ENCODE measurements around the gene SFMBT2. TPM values are rescaled to one million over a fixed set of nuclear protein-coding genes. Genes with fewer than 3 reads are reported as not detected.

SFMBT2 gene
- total RNA-seq, 2 experiments from 2014 or later, result 22.0 to 23.1 TPM

GRCh38 chr10:7170626-7171322 lies 240.1 kb downstream of the SFMBT2 start:
- H3K9me3 Mint-ChIP-seq, result peaks cover 7% of the 10 kb centered on the region

GRCh38 chr10:7168414-7168813 lies 242.4 kb downstream of the SFMBT2 start:
- Mint-ChIP-seq H3K36me3 (peaks cover 18% of the 10 kb centered on the region), H3K27ac (no peak overlapping the region), H3K4me3 (no peak overlapping the region), H3K4me1 (no peaks in the 10 kb centered on the region), H3K9me3 (no peaks in the 10 kb centered on the region), H3K27me3 (no peaks in the 10 kb centered on the region)
- no peak for DNase-seq

More at GRCh38 chr10:7170626-7171322, 240.1 kb downstream of the SFMBT2 start:
- no peak overlapping the region for H3K27ac Mint-ChIP-seq
- H3K4me3 Mint-ChIP-seq, result no peak overlapping the region
- no peaks in the 10 kb centered on the region for H3K4me1 Mint-ChIP-seq
- DNase-seq, result no peak
- H3K27me3 Mint-ChIP-seq, result no peaks in the 10 kb centered on the region
- H3K36me3 Mint-ChIP-seq, result peaks cover 28% of the 10 kb centered on the region

DNA sequence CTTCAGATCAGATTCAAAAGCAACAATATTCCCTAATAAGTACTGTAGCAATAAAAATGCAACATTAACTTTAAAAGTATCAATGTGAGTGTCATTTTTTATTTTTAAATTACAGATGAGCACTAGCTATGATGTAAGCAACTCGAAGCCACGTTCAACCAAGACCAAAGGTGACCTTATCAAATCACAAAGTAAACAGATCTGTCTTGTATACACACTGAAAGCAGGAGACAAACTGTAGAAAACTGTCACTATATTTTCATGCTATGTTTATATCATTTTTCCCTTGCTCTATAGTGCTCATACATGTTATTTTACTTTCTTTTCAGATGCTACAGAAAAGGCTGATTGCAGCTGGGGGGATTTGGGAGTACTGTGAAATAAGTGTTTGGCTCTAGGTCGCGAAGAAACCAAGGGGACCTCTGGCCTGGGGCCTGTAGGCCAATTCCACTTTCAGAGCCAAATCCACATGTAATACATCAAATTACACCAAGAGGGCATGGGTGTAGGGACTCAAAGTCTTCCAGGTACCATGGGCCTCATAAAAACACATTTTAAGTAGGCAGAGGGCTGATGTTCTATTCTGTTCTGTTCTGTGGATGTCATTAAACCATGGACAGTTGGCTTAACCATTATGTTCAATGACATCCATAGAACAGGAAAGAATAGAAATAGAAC lies 245.2 kb downstream of the SFMBT2 start:
- Mint-ChIP-seq H3K4me3 (no peak overlapping the region), H3K4me1 (peaks cover under 1% of the 10 kb centered on the region), H3K9me3 (no peaks in the 10 kb centered on the region), H3K36me3 (peaks cover 19% of the 10 kb centered on the region), H3K27me3 (no peaks in the 10 kb centered on the region), H3K27ac (no peak overlapping the region)
- DNase-seq, result no peak

DNA sequence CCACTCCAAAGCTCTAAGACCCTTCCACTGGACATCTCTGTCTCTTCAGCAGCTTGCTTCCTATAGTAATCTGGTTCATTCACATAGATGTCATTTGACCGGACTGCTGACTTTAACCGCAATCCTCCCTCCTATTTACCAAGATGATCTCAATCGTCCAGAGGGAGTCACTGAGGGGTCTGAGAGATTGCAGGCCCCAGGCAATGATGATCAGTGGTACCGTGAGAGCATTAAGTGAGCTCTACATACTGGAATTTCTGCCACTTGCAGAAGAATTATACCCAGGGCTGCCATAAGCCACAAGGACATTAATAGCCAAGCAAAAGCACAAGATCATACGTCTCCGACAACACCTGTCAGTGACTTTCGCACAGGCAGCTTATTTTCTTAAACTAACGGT lies 245.9 kb downstream of the SFMBT2 start:
- Mint-ChIP-seq H3K4me3 (no peak overlapping the region), H3K4me1 (peaks cover 7% of the 10 kb centered on the region), H3K27me3 (no peaks in the 10 kb centered on the region), H3K36me3 (peaks cover 26% of the 10 kb centered on the region), H3K27ac (no peak overlapping the region), H3K9me3 (no peaks in the 10 kb centered on the region)
- no peak for DNase-seq

- Mint-ChIP-seq H3K36me3 (peaks cover 28% of the 10 kb centered on the region), H3K4me3 (no peak overlapping the region), H3K27ac (no peak overlapping the region), H3K4me1 (peaks cover 17% of the 10 kb centered on the region), H3K27me3 (no peaks in the 10 kb centered on the region), H3K9me3 (no peaks in the 10 kb centered on the region)
- no peak for DNase-seq
Measured at GRCh38 chr10:7162331-7162730, 248.5 kb downstream of the SFMBT2 start.

DNA sequence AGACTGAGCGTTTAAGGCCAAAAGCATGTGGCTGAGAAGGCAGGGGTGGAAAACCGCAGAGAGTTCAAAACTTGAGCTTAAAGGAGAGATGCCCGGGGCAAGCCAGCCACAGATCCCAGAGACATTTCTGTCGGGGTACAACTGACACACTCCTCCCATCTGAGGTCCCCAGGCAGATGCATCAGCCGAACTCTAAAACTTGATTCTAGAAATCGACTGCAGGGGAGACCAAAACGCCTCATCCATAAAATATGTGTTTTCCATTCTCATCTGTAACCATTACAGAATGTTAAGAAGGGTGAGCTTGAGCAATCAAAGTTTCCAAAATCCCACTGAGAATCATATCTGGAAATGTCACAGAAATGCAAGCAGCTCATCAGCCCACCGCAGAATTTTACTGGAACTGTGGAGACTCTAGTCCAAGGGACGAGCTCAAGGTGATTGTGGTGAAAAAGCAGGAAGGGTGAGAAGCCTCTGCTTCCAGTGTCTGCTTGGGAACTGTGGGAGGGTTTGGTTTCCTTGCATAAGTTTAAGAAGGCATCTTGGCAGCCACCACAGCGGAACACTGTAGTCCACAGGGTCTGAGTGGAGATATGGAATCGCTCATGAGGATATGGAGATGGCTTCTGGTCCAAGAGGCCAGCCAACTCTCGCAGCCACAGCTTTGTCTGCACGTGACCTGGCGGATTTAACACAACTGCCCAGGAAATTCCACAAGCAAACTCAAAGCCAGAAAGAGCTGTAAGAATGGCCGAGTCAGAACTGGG lies 249.2 kb downstream of the SFMBT2 start:
- H3K27ac Mint-ChIP-seq, result no peak overlapping the region
- no peak for DNase-seq
- H3K27me3 Mint-ChIP-seq, result no peaks in the 10 kb centered on the region
- H3K9me3 Mint-ChIP-seq, result no peaks in the 10 kb centered on the region
- H3K4me1 Mint-ChIP-seq, result peaks cover 22% of the 10 kb centered on the region
- H3K4me3 Mint-ChIP-seq, result no peak overlapping the region
- H3K36me3 Mint-ChIP-seq, result peaks cover 28% of the 10 kb centered on the region

GRCh38 chr10:7159928-7160327 lies 250.9 kb downstream of the SFMBT2 start:
- DNase-seq, result no peak
- H3K27ac Mint-ChIP-seq, result no peak overlapping the region
- H3K9me3 Mint-ChIP-seq, result no peaks in the 10 kb centered on the region
- no peak overlapping the region for H3K4me3 Mint-ChIP-seq
- H3K36me3 Mint-ChIP-seq, result peaks cover 30% of the 10 kb centered on the region
- peaks cover 22% of the 10 kb centered on the region for H3K4me1 Mint-ChIP-seq
- H3K27me3 Mint-ChIP-seq, result no peaks in the 10 kb centered on the region

- no peak for DNase-seq
- H3K9me3 Mint-ChIP-seq, result no peaks in the 10 kb centered on the region
- no peak overlapping the region for H3K4me3 Mint-ChIP-seq
- H3K4me1 Mint-ChIP-seq, result peaks cover 22% of the 10 kb centered on the region
- H3K27ac Mint-ChIP-seq, result no peak overlapping the region
- no peaks in the 10 kb centered on the region for H3K27me3 Mint-ChIP-seq
- peaks cover 30% of the 10 kb centered on the region for H3K36me3 Mint-ChIP-seq
Measured at GRCh38 chr10:7159517-7159916, 251.3 kb downstream of the SFMBT2 start.

DNA sequence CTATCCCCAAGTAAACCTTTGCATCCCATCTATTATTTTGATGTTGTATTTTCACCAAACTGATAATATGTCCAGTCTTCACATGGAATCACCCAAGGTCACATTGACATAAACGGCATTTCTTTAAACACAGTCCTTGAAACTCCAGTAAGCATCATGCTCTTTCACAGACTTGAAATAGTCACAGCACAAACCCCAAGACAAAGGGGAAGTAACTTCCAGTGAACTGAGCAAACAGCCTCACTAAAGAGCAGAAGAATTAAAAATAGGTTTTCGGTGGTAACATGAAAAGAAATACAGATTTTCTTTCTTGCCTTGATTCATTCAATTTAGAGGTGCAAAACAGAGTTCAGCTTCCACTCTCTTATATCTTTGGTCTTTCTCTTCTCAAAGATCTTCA lies 253.7 kb downstream of the SFMBT2 start:
- Mint-ChIP-seq H3K36me3 (peaks cover 20% of the 10 kb centered on the region), H3K27ac (peak overlapping the region; percentile 4), H3K4me3 (no peak overlapping the region), H3K27me3 (no peaks in the 10 kb centered on the region), H3K4me1 (peaks cover 22% of the 10 kb centered on the region), H3K9me3 (peaks cover 2% of the 10 kb centered on the region)
- no peak for DNase-seq

- H3K27ac Mint-ChIP-seq, result no peak overlapping the region
Measured at GRCh38 chr10:7153750-7154149, 257.1 kb downstream of the SFMBT2 start.

GRCh38 chr10:7152982-7153381 lies 257.9 kb downstream of the SFMBT2 start:
- Mint-ChIP-seq H3K4me3 (no peak overlapping the region), H3K27me3 (peaks cover 3% of the 10 kb centered on the region), H3K4me1 (peaks cover 7% of the 10 kb centered on the region), H3K36me3 (peaks cover 2% of the 10 kb centered on the region), H3K27ac (no peak overlapping the region), H3K9me3 (peaks cover 2% of the 10 kb centered on the region)
- no peak for DNase-seq

More at GRCh38 chr10:7153750-7154149, 257.1 kb downstream of the SFMBT2 start:
- Mint-ChIP-seq H3K4me3 (no peak overlapping the region), H3K4me1 (peaks cover 7% of the 10 kb centered on the region), H3K9me3 (peaks cover 2% of the 10 kb centered on the region), H3K36me3 (peaks cover 3% of the 10 kb centered on the region), H3K27me3 (no peaks in the 10 kb centered on the region)
- no peak for DNase-seq

DNA sequence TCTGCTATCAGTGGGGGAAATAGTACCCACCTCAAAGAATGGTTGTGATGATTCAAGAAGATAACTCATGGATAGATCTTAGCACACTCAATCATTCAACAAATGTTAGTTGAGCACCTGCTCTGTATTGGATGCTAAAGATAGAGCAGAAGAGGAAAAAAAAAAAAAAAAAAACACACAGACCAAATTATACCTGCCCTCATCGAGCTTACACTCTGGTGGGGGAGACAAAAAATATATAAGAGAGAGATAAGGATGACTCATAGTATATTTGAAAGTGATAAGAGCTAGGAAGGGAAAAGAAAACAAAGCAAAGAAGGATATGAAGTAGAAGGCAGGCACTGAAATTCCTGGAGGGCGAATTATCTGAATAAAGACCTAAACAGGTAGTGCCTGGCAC lies 258.5 kb downstream of the SFMBT2 start:
- H3K27me3 Mint-ChIP-seq, result peaks cover 3% of the 10 kb centered on the region
- H3K4me1 Mint-ChIP-seq, result peaks cover 5% of the 10 kb centered on the region
- H3K9me3 Mint-ChIP-seq, result peaks cover 2% of the 10 kb centered on the region
- DNase-seq, result no peak
- no peak overlapping the region for H3K27ac Mint-ChIP-seq
- peaks cover 2% of the 10 kb centered on the region for H3K36me3 Mint-ChIP-seq
- H3K4me3 Mint-ChIP-seq, result no peak overlapping the region

GRCh38 chr10:7151538-7151937 lies 259.3 kb downstream of the SFMBT2 start:
- Mint-ChIP-seq H3K27ac (no peak overlapping the region), H3K27me3 (peaks cover 3% of the 10 kb centered on the region), H3K9me3 (peaks cover 2% of the 10 kb centered on the region), H3K4me1 (no peaks in the 10 kb centered on the region), H3K36me3 (peaks cover 2% of the 10 kb centered on the region), H3K4me3 (no peak overlapping the region)
- no peak for DNase-seq

DNA sequence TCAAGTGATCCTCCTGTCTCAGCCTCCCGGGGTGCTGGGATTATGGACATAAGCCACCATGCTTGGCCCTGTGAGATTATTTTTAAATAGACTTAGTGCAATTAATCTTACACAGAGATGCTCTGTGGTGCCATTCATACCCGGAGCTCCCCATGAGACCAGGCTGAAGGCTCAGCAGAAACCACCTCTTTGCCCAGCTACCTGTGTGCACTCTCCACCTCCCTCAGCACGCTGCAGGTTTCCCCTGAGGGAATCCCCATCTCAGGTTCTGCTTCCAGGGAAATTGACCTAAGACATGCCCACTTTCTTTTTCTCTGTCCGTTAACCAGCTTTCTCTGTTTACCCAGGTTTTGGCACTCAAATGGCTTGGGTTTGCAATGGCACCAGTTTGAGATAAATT lies 260.5 kb downstream of the SFMBT2 start:
- no peaks in the 10 kb centered on the region for H3K36me3 Mint-ChIP-seq
- no peak overlapping the region for H3K4me3 Mint-ChIP-seq
- peaks cover 2% of the 10 kb centered on the region for H3K9me3 Mint-ChIP-seq
- H3K27ac Mint-ChIP-seq, result no peak overlapping the region
- no peak for DNase-seq
- H3K27me3 Mint-ChIP-seq, result peaks cover 3% of the 10 kb centered on the region
- H3K4me1 Mint-ChIP-seq, result no peaks in the 10 kb centered on the region

DNA sequence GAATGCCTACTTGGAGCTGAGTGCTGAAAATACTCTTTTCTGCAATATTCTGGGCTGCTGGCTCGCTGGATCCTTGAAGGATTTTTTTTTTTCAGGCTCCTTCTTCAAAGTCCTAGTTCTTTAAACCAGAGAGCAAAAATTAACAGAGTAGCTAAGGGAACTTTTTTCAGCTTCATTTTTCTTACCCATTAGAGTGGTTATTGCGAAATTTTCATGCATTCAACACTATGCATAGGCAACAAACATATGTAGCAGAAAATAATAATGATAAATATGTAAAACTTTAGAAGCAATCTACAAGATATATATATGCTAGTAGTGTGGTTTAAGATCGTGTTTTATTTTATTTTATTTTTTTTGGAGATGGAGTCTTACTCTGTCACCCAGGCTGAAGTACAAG lies 264.6 kb downstream of the SFMBT2 start:
- Mint-ChIP-seq H3K27ac (no peak overlapping the region), H3K4me1 (no peaks in the 10 kb centered on the region), H3K9me3 (no peaks in the 10 kb centered on the region), H3K36me3 (no peaks in the 10 kb centered on the region), H3K27me3 (peaks cover 9% of the 10 kb centered on the region), H3K4me3 (no peak overlapping the region)
- no peak for DNase-seq
